ENCODE measurements around the gene CTSC.
"Not testable (repeated sequence)": the region's sequence is repeated elsewhere in the genome, so short reads cannot be mapped to it uniquely, and the experiment has no call there.

CTSC gene

GRCh38 chr11:88277349-88277915 lies 60.1 kb downstream of the CTSC start:
- no peak for DNase-seq

DNA sequence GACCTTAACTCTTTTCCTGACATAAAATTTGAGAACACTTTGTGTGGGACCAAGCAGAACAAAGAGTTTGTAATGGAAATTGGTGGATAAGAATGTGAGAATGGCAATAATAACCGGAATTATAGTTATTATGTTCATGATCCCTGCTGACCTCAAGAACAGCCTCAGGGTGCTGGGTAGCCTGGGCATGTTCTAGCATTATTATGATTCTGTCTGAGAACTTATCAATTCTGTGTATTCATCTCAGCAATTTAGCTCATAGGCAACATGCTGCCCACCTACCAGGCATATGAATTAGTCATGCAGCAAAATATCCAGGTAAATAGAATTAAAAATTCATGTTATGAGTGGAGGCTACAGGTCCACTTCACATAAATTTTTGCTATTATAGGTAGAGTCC lies 61.9 kb downstream of the CTSC start:
- no peak for DNase-seq

GRCh38 chr11:88266919-88267318 lies 70.6 kb downstream of the CTSC start:
- no peak for DNase-seq

DNA sequence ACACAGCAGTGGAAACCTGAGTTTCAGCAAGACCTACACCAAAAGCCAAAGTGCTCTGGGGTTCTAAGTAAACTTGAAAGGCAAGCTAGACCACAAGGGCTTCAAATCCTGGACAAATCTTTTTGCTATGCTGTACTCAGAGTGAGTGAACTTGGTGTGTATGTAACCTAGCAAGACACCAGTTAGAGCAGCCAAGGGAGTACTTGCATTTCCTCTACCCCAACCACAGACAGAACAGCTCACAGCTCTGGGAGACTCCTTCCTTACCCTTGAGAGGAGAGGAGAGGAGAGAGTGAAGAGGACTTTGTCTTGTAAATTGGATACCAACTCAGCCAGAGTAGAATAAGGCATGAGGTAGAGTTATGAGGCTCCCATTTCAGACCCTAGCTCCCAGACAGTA lies 71.4 kb downstream of the CTSC start:
- no peak for DNase-seq

GRCh38 chr11:88259431-88259830 lies 78.1 kb downstream of the CTSC start:
- DNase-seq, result no peak

DNA sequence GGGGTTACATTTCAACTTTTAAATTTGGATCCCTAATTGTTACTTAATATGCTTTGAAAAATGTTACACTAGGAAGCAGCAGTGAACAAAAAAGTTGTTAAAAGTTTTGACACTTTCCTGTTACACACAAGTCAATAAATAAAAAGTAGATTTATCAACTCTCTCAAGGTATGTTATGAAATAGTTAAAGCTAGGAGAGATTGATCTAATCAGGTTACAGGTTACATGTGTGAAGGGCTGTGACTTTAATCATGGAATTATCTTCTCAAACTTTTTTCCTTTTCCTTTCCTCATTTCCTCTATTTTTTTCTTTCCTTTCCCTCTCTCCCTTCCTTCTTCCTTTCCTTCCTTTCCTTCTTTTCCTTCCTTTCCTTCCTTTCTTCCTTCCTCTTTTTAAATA lies 85.3 kb downstream of the CTSC start:
- DNase-seq, result no peak

DNA sequence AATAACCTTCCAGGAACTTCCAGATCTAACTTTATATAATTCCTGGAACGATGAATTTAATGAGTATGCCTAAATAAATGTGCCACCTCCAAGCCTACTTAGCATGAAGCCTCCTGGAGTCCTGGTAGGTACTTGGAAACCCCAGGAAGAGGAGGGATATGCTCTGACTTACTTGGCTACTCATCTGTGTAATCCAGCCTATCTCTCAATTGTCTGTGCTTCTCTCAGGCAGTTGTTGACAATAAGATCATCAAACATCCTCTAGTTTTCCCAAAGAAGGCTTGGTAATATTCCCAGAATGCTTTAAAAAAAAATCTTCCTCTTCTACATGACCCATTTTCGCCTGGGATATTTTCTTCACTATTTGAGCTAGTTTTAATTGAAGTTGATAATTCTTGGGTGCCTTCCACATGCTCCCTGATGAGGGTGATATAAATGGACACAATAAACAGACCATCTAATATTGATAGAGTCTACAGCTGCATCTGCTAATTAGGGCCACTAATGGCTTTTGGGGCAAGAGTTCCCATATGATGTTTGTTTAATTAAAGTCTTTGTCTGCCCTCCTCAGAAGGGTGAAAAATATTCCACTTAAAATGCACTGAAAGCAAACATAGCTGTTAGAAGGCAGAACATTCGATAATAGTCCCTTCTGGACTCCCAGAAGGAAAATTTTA lies 86.8 kb downstream of the CTSC start:
- DNase-seq, result no peak

DNA sequence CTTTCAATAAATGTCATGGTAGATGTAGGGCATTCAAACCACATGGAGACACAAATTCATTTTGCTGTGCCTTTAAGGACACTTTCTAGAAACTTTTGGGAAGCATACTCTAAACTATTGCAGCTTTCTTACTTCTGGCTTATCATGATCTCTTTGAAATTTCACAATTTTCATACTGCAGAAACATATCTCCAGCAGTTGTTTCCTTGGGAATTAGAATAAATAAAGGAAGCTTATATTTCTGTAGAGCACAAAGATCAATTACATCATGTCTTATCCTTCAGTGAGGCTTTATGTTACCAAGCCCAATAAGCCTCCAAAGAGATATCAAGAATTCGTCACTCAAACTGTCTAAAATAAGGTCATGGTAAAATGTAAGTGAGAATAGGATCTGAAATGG lies 87.8 kb downstream of the CTSC start:
- DNase-seq, result no peak

- DNase-seq, result no peak
Measured at GRCh38 chr11:88246696-88247095, 90.8 kb downstream of the CTSC start.

GRCh38 chr11:88245576-88245975 lies 92.0 kb downstream of the CTSC start:
- DNase-seq, result not testable (repeated sequence)
